Naive B cell (primary cell): ENCODE results near the gene TRPM2. TPM values are rescaled to one million over a fixed set of nuclear protein-coding genes. Genes with fewer than 3 reads are reported as not detected.

Source experiments
- ATAC-seq, 2 donors: fragments of 150-1000 bp; cut with Tn5 transposase; 2 replicates each; pipeline ENCODE4 v1.10.0; 2021; ENCODE audit warnings: low read depth in 2 of 2, mild to moderate bottlenecking in 2 of 2, moderate library complexity in 2 of 2
- DNase-seq: peaks from one replicate; pipeline ENCODE4 v3.0.0; 2022
- H3K27ac Mint-ChIP-seq, 6 donors: one replicate each; pipeline ENCODE4 v1.8.0; 2020 to 2022; ENCODE audit warnings: mild to moderate bottlenecking in 6 of 6, mixed read lengths in 6 of 6, moderate library complexity in 5 of 6, inconsistent platforms in 2 of 6
- H3K27me3 Mint-ChIP-seq, 3 donors: one replicate each; pipeline ENCODE4 v1.8.0; 2021 to 2022; ENCODE audit warnings: mixed read lengths in 3 of 3, mild to moderate bottlenecking in 1 of 3
- H3K36me3 Mint-ChIP-seq, 2 donors: one replicate each; pipeline ENCODE4 v1.8.0; 2020 to 2022; ENCODE audit warnings: mixed read lengths in 2 of 2, inconsistent platforms in 1 of 2, mild to moderate bottlenecking in 1 of 2
- H3K4me1 Mint-ChIP-seq, 3 donors: one replicate each; pipeline ENCODE4 v1.8.0; 2020 to 2022; ENCODE audit warnings: mixed read lengths in 3 of 3, inconsistent platforms in 1 of 3, mild to moderate bottlenecking in 1 of 3, moderate library complexity in 1 of 3
- H3K4me3 Mint-ChIP-seq, 8 donors: one replicate each; pipeline ENCODE4 v1.8.0; 2020 to 2022; ENCODE audit warnings: mild to moderate bottlenecking in 8 of 8, mixed read lengths in 8 of 8, moderate library complexity in 8 of 8, inconsistent platforms in 2 of 8
- H3K9me3 Mint-ChIP-seq, 7 donors: one replicate each; pipeline ENCODE4 v1.8.0; 2020 to 2022; ENCODE audit warnings: mixed read lengths in 7 of 7, mild to moderate bottlenecking in 5 of 7, inconsistent platforms in 2 of 7, moderate library complexity in 1 of 7
- polyA plus RNA-seq, 6 donors: library from polyadenylated mRNA; unstranded; fragments of 300-500 nt; fragmentation: Illumina TruSeq; gene quantifications; one replicate each; pipeline ENCODE4 v1.2.3, GENCODE V29; 2021; ENCODE audit warnings: low read depth in 6 of 6

Gene TRPM2
- polyA plus RNA-seq, 6 donors from 2014 or later = 0.48 to 4.8 (median 2.6) TPM

DNA sequence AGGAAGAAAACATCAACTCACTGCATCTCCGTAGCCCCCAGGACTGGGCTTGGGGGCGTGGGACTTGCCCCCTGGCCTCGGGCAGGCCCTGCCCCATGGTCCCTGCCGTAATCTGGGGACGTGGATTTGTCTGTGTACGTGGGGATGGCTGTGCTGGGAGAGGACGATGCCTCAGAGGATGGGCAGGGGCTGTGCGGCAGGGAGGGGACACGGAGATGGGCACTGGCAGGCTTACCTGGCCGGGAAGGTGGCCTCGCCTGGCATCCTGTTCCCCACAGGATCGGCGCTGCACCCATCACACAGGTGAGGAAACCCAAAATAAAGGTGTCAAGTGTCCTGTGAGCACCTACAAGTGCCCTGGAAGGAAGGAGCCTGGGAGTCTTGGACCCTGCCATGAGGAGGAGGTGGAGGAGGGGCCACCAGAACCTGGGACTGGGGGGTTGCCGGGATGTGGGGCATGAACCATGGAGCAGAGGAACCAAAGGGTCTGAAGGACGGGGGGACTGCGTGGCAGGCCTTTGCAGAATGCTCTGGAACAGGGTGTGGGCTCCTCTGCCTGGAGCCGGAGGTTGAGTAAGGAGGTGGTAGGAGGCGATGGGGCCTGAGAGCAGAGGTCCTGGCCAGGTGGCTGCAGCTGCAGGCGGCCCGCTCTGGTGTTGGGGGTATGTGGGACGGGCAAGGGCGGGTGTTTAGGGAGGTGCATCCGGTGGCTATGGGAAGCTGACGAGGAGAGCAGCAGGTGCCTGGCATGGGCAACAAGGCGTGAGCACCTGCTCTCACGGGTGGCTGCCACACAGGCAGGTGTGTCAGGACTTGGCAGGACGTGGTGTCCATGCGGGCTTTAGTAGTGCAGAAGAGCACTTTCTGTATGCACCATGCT, 74.1 kb downstream of the TRPM2 start:
- ATAC-seq (no peak), DNase-seq (no peak)
- Mint-ChIP-seq H3K4me3 (no peak overlapping the region), H3K36me3 (peaks cover 6 to 25% of the 10 kb centered on the region in 2 donors), H3K4me1 (peaks cover 7 to 19% (median 7%) of the 10 kb centered on the region in 3 donors), H3K27ac (peak overlapping the region in 2 of 6 donors; percentile 21 to 88), H3K27me3 (no peaks in the 10 kb centered on the region), H3K9me3 (peaks cover 4 to 31% (median 18%) of the 10 kb centered on the region in 7 donors)

DNA sequence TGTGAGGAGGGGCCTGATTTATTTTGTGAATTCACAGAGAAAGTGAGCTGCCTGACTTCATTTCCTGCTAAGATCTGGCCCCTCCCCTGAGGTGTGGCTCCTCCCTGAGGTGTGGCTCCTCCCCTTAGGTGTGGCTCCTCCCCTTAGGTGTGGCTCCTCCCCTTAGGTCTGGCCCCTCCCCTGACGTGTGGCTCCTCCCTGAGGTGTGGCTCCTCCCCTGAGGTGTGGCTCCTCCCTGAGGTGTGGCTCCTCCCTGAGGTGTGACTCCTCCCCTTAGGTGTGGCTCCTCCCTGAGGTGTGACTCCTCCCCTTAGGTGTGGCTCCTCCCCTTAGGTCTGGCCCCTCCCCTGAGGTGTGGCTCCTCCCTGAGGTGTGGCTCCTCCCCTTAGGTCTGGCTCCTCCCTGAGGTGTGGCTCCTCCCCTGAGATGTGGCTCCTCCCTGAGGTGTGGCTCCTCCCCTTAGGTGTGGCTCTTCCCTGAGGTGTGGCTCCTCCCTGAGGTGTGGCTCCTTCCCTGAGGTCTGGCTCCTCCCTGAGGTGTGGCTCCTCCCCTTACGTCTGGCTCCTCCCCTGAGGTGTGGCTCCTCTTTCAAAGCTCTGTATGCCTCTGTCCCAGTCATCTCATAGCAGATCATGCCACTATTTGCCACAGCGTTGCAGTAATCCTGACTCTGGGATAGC, 75.0 kb downstream of the TRPM2 start:
- ATAC-seq (peak; percentile 73 to 75), DNase-seq (peak; percentile 53)
- Mint-ChIP-seq H3K4me1 (peaks cover 3 to 14% (median 6%) of the 10 kb centered on the region in 3 donors), H3K27ac (peak overlapping the region in 1 of 6 donors; percentile 72), H3K27me3 (no peaks in the 10 kb centered on the region), H3K9me3 (peaks cover 4 to 31% (median 18%) of the 10 kb centered on the region in 7 donors), H3K4me3 (no peak overlapping the region), H3K36me3 (peaks cover 6 to 27% of the 10 kb centered on the region in 2 donors)

DNA sequence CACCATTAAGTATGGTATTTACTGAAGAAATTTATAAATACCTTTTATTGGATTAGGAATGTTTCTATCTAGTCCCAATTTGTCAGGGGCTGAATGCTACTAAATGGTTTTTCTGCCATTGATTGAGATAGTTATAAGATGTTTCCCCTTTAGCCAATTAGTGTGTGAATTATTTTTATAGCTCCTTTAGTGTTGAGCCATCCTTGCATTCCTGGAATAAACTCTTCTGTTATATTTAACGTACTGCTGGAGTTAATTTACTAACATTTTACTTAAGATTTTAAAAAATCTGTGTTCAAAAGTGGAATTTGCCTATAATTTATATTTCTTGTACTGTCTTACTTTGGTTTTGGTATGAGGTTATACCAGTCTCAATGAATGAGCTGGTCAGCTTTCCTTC, 76.5 kb downstream of the TRPM2 start:
- no peak overlapping the region for H3K4me3 Mint-ChIP-seq
- no peaks in the 10 kb centered on the region for H3K27me3 Mint-ChIP-seq
- no peak for ATAC-seq
- peaks cover 0 to 11% (median 4%) of the 10 kb centered on the region in 3 donors for H3K4me1 Mint-ChIP-seq
- H3K27ac Mint-ChIP-seq = no peak overlapping the region
- peaks cover 6 to 27% of the 10 kb centered on the region in 2 donors for H3K36me3 Mint-ChIP-seq
- no peak for DNase-seq
- peaks cover 4 to 31% (median 18%) of the 10 kb centered on the region in 7 donors for H3K9me3 Mint-ChIP-seq

DNA sequence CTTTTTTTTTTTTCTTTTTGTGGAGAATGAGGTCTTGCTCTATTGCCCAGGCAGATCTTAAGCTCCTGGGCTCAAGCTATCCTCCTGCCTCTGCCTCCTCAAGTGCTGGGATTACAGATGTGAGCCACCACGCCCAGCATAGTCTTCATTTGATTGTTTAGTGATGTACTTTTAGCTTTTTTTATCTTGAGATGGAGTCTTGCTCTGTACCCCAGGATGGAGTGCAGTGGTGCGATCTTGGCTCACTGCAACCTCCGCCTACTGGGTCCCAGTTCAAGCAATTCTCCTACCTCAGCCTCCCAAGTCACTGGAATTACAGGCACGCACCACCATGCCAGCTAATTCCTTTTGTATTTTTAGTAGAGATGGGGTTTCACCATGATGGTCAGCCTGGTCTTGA, 77.9 kb downstream of the TRPM2 start:
- H3K4me3 Mint-ChIP-seq = no peak overlapping the region
- H3K4me1 Mint-ChIP-seq = peaks cover 0 to 19% (median 10%) of the 10 kb centered on the region in 3 donors
- DNase-seq = no peak
- peaks cover 4 to 31% (median 18%) of the 10 kb centered on the region in 7 donors for H3K9me3 Mint-ChIP-seq
- no peaks in the 10 kb centered on the region for H3K27me3 Mint-ChIP-seq
- no peak for ATAC-seq
- no peak overlapping the region for H3K27ac Mint-ChIP-seq
- peaks cover 6 to 37% of the 10 kb centered on the region in 2 donors for H3K36me3 Mint-ChIP-seq

DNA sequence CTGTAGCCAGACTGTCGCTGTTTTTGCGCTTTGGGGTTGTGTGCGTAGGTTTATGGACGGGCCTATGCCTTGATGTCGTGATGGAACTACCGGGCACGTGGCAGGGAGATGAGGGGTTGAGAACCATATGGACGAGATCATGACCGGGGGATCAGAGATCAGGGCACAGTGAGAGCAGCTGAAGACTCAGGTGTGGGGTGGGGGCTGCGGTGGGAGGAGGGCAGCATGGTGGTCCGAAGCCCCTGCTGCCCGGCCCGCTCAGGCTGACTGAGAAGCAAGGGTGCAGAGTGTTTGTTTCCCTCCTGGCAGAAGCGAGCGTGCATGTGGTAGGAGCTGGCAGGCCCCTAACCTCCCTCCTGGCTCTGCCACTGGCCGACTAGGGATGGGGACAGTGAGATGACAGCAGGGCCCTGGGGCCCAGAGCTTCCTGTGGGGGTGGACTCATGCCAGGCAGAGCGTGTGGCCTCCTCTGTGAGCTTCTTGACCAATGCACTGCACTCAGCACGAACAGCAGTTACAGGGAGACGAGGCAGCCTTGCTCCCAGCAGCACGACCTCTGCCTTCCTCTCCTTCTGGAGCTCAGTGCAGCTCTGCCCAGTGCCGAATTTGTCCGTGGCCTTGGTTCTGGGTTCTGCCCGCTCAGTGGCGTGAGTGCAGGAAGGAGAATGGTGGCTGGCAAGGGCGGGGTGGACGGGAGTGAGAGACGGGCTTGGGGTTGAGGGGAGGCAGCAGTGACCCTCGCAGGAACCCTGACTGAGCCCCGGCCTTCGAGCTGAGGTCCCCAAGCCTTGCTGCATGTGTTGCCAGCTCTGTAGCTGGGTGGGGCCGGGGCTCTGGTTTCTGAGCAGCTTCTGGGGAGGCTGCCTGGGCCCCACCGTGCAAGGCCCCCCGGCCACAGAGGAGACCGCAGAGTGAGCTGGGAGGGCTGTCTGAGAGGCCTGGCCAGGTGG, 79.7 kb downstream of the TRPM2 start:
- Mint-ChIP-seq H3K4me1 (peaks cover 0 to 10% (median 8%) of the 10 kb centered on the region in 3 donors), H3K27ac (peak overlapping the region in 3 of 6 donors; percentile 32 to 87 (median 60)), H3K4me3 (peak overlapping the region in 1 of 8 donors; percentile 6), H3K9me3 (peaks cover 4 to 31% (median 18%) of the 10 kb centered on the region in 7 donors), H3K36me3 (peaks cover 6 to 31% of the 10 kb centered on the region in 2 donors), H3K27me3 (no peaks in the 10 kb centered on the region)
- ATAC-seq = no peak
- DNase-seq = no peak

DNA sequence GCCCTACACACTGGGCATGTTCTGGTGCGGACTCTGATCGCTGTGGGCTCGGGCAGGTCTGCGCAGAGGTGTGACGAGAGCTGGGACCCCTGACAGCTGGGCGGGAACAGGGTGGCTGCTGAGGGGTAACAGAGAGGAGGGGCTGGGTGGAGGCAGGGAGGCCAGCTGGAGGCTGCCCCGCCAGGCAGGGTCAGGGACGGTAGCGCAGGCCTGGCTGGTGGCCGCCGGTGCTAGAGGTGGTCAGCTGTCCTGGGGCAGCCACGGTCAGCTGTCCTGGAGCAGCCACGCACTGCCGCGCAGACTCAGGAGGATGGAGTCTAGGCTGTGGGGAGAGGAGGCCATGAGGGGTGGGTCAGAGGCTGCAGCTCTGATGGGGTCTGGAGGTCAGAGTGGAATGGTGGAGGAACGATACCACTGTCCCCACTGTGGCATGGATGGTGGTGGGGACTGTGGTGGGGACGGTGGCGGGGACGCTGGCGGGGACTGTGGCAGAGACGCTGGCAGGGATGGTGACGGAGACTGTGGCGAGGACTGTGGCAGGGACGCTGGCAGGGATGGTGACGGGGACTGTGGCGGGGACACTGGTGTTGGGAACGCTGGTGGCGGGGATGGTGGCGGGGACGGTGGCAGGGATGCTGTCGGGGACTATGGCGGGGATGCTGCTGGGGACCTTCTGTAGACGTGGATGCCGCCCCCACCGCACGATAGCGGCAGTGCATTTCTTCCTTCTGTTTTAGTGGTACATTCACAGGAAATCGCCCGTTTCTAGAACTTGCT, 80.6 kb downstream of the TRPM2 start:
- Mint-ChIP-seq H3K27ac (peak overlapping the region in 1 of 6 donors; percentile 88), H3K4me1 (peaks cover 0 to 10% (median 8%) of the 10 kb centered on the region in 3 donors), H3K9me3 (peaks cover 4 to 26% (median 16%) of the 10 kb centered on the region in 7 donors), H3K27me3 (no peaks in the 10 kb centered on the region), H3K36me3 (peaks cover 6 to 31% of the 10 kb centered on the region in 2 donors), H3K4me3 (peak overlapping the region in 1 of 8 donors; percentile 42)
- no peak for DNase-seq
- ATAC-seq = no peak

DNA sequence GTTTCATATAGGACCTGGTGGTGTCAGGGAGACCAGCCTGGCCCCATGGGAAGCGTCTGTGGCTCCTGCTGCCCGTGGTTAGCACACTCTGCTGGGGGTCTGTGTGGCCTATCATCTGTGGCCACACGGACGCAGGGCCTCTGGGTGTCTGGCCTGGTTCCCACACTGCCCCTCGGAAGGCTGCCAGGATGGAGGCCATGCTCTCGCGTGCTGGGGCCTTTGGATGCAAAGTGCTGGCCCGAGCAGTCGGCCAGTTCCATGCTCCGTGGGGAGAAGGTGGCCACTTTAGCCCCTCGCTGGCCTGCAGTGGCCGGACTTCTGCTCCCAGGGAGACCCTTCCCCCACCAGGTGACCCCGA, 81.1 kb downstream of the TRPM2 start:
- Mint-ChIP-seq H3K4me3 (no peak overlapping the region), H3K36me3 (peaks cover 6 to 31% of the 10 kb centered on the region in 2 donors), H3K27me3 (no peaks in the 10 kb centered on the region), H3K27ac (peak overlapping the region in 1 of 6 donors; percentile 88), H3K9me3 (peaks cover 4 to 24% (median 16%) of the 10 kb centered on the region in 7 donors), H3K4me1 (peaks cover 0 to 10% (median 8%) of the 10 kb centered on the region in 3 donors)
- DNase-seq (no peak), ATAC-seq (no peak)

DNA sequence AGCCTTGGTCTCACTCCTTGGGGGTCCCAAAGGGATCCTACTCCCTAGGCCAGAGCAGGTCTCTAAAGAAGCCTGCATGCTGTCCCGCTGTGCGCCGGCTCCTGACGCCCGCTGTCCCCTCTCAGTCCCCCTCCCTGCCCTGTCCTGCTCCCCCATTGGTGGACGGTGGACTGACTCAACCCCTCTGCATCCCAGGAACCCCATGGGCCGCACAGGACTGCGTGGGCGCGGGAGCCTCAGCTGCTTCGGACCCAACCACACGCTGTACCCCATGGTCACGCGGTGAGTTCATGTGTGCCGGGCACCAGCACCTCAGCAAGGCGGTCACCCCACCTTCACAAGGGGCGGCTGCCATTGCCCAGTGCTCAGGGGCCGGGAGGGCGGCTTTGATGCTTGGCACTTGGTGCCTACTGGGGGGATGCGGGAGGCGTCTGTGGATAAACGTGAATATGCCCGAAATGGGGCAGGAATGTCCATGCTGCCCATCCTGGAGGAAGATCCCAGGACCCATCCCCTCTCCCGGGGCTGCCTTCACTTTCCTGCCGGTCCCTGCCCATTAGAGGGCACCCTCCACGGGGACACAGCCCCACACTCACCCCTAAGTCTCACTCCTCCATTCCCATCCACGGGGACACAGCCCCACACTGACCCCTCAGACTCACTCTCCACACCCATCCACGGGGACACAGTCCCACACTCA, 81.7 kb downstream of the TRPM2 start:
- no peak for ATAC-seq
- Mint-ChIP-seq H3K27ac (no peak overlapping the region), H3K36me3 (peaks cover under 1 to 33% of the 10 kb centered on the region in 2 donors), H3K27me3 (no peaks in the 10 kb centered on the region), H3K4me3 (no peak overlapping the region), H3K4me1 (peaks cover 0 to 10% (median 8%) of the 10 kb centered on the region in 3 donors), H3K9me3 (peaks cover 2 to 19% (median 10%) of the 10 kb centered on the region in 7 donors)
- no peak for DNase-seq

DNA sequence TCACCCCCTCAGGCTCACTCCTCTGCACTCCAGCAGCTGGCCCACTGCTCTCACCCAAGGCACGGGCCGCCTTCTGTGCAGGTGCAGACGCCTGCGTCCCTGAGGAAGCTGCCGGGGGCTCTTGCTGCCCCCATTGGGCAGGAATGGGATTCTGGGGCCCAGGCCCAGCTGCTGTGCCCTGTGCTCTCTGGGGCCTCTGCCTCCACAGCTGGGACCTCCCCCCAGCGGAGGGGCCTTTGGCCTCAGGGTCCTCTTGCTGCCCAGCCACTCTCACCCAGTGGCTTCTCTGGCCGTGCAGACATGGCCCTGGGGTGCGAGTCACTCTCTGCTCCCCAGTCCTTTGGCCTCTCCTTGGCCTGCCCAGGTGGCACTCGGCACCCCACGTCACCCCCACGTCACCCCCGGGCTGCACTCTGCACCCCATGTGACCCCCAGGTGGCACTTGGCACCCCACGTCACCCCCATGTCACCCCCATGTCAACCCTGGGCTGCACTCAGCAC, 82.7 kb downstream of the TRPM2 start:
- Mint-ChIP-seq H3K27ac (peak overlapping the region in 1 of 6 donors; percentile 81), H3K36me3 (peaks cover 0 to 33% of the 10 kb centered on the region in 2 donors), H3K9me3 (peaks cover under 1 to 11% (median 6%) of the 10 kb centered on the region in 7 donors), H3K4me1 (peaks cover 0 to 10% (median 8%) of the 10 kb centered on the region in 3 donors), H3K27me3 (no peaks in the 10 kb centered on the region), H3K4me3 (no peak overlapping the region)
- DNase-seq = no peak
- ATAC-seq = no peak

DNA sequence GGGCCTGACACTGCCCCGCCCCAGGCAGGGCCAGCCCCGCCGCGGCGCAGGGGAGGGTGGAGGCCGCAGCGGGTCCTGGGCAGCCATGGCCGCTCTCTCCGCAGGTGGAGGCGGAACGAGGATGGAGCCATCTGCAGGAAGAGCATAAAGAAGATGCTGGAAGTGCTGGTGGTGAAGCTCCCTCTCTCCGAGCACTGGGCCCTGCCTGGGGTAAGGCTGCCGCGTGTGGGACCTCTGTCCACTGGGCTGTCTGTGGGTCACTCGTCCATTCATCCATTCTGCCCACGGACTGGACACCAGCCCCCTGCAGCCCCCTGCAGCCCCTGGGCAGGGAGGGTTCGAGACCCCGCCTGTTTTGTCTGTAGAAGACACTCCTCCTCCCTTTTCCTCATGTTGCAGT, 83.5 kb downstream of the TRPM2 start:
- Mint-ChIP-seq H3K27ac (no peak overlapping the region), H3K36me3 (peaks cover 0 to 26% of the 10 kb centered on the region in 2 donors), H3K27me3 (no peaks in the 10 kb centered on the region), H3K4me3 (no peak overlapping the region), H3K9me3 (peaks cover 0 to 3% (median 0%) of the 10 kb centered on the region in 7 donors), H3K4me1 (peaks cover 0 to 10% (median 8%) of the 10 kb centered on the region in 3 donors)
- ATAC-seq = no peak
- DNase-seq = no peak

DNA sequence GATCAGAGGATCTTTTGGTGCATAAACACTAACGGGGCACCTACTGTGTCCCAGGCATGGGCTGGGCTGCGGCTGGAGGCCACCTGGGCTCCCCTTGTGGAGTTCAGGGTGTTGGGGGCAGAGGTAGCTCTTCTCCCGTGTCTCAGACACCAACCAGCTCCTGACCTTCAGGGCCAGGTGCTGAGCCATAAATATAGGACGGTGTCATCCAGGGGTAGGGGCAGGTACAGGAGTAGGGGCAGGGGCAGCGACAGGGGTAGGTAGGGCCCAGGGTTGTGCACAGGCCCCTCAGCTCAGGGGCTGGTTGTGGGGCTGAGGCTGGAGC, 83.9 kb downstream of the TRPM2 start:
- no peak for DNase-seq
- Mint-ChIP-seq H3K4me1 (peaks cover 0 to 10% (median 8%) of the 10 kb centered on the region in 3 donors), H3K9me3 (peaks cover 0 to 2% (median 0%) of the 10 kb centered on the region in 7 donors), H3K36me3 (peaks cover 0 to 22% of the 10 kb centered on the region in 2 donors), H3K27ac (no peak overlapping the region), H3K27me3 (no peaks in the 10 kb centered on the region), H3K4me3 (no peak overlapping the region)
- ATAC-seq = no peak
